GM12878 (cell line): ENCODE data around the gene ROR2. TPM values are rescaled to one million over a fixed set of nuclear protein-coding genes. Genes with fewer than 3 reads are reported as not detected.

ENCODE experiments used
- ATAC-seq: fragments of 200-7000 bp; cut with Tn5 transposase; 3 replicates; pipeline ENCODE4 v1.9.1; 2020; ENCODE audit warnings: mild to moderate bottlenecking, moderate library complexity
- BruUV-seq: library from RNA; stranded (reverse); fragments of 400-500 nt; replicated peaks from 2 replicates; lab custom pipeline; 2021; lab: Mats Ljungman, UMichigan
- CTCF ChIA-PET: fragments of 300-600 bp; sonication (Branson Sonifier 250); formaldehyde crosslinking; extraction: SDS; loops from one replicate; lab custom pipeline; 2021; ENCODE audit warnings: inconsistent platforms; lab: Yijun Ruan, JAX
- POLR2A ChIA-PET: fragments of 350-600 bp; formaldehyde crosslinking; extraction: SDS; loops from one replicate; lab custom pipeline; 2021; ENCODE audit warnings: inconsistent platforms; lab: Charles Lee
- RAD21 ChIA-PET: fragments of 300-600 bp; sonication (Branson Sonifier 250); formaldehyde crosslinking; loops from one replicate; lab custom pipeline; 2023; ENCODE audit warnings: antibody characterized with exemption; ENCODE audit not compliant: unreplicated experiment; lab: Charles Lee
- SMC1A ChIA-PET: fragments of 300-600 bp; sonication (Branson Sonifier 250); formaldehyde crosslinking; loops from one replicate; lab custom pipeline; 2023; ENCODE audit not compliant: unreplicated experiment, uncharacterized antibody; lab: Charles Lee
- DNase-seq: peaks from one replicate; pipeline ENCODE4 v3.0.0-alpha.2; 2011; ENCODE audit warnings: low read depth, low spot score
- FAIRE-seq: peaks from 3 replicates; lab custom pipeline; 2011; peaks lifted over from hg19 to GRCh38; lab: Jason Lieb, UNC
- H2AFZ ChIP-seq: 2 replicates; pipeline ENCODE4 v1.6.0; 2011; ENCODE audit warnings: low read depth, low read length, control low read depth; ENCODE audit not compliant: control insufficient read depth
- H3K27ac ChIP-seq: 2 replicates; pipeline ENCODE4 v1.5.1; 2011; ENCODE audit warnings: control low read depth; ENCODE audit not compliant: control insufficient read depth, insufficient read depth
- H3K27me3 ChIP-seq, 2 experiments: replicated peaks in 1 of 2; 2 replicates each; pipeline versions ENCODE4 v1.6.0 to v1.6.1; 2011; ENCODE audit warnings: low read length in 1 of 2; ENCODE audit not compliant: control insufficient read depth in 2 of 2, insufficient read depth in 2 of 2
- H3K36me3 ChIP-seq, 2 experiments: 2 replicates each; pipeline ENCODE4 v1.5.1; 2011; ENCODE audit warnings: low read length in 1 of 2; ENCODE audit not compliant: control insufficient read depth in 2 of 2, insufficient read depth in 2 of 2
- H3K4me1 ChIP-seq: 2 replicates; pipeline ENCODE4 v1.6.1; 2011; ENCODE audit warnings: mild to moderate bottlenecking, low read length, moderate library complexity, mixed read lengths; ENCODE audit not compliant: control insufficient read depth, insufficient read depth
- H3K4me2 ChIP-seq: 2 replicates; pipeline ENCODE4 v1.6.0; 2011; ENCODE audit warnings: control low read depth; ENCODE audit not compliant: control insufficient read depth, insufficient read depth
- H3K4me3 ChIP-seq: fragments of 200-600 bp; sonication (generic); 2 replicates; pipeline ENCODE4 v1.5.1; 2016
- H3K79me2 ChIP-seq: 2 replicates; pipeline ENCODE4 v1.6.0; 2011; ENCODE audit warnings: low read length; ENCODE audit not compliant: control insufficient read depth, insufficient read depth
- H3K9ac ChIP-seq: 2 replicates; pipeline ENCODE4 v1.8.0; 2011; ENCODE audit warnings: low read length, control low read depth, mixed read lengths; ENCODE audit not compliant: control insufficient read depth, insufficient read depth
- H3K9me3 ChIP-seq: replicated peaks from 3 replicates; pipeline ENCODE4 v1.5.1; 2011; ENCODE audit warnings: mild to moderate bottlenecking, low read length; ENCODE audit not compliant: control insufficient read depth, insufficient read depth
- H4K20me1 ChIP-seq: 2 replicates; pipeline ENCODE4 v1.6.0; 2011; ENCODE audit not compliant: control insufficient read depth, insufficient read depth
- BCL11A ChIP-seq: IDR thresholded peaks from 2 replicates; pipeline ENCODE4 v1.6.1; 2011; ENCODE audit warnings: low read depth, low read length
- CHD1 ChIP-seq: IDR thresholded peaks from 2 replicates; pipeline ENCODE4 v1.6.1; 2012; ENCODE audit warnings: low read depth, low read length, improper control_type of control experiment
- CREB1 ChIP-seq: IDR thresholded peaks from 2 replicates; pipeline ENCODE4 v1.6.1; 2012; ENCODE audit warnings: low read depth, mild to moderate bottlenecking, inconsistent platforms
- ELK1 ChIP-seq: IDR thresholded peaks from 2 replicates; pipeline ENCODE4 v1.6.1; 2012; ENCODE audit warnings: low read depth, low read length, improper control_type of control experiment
- HCFC1 ChIP-seq: fragments of 150-350 bp; IDR thresholded peaks from 2 replicates; pipeline ENCODE4 v1.6.1; 2014; ENCODE audit warnings: low read length
- POLR2AphosphoS2 ChIP-seq: IDR thresholded peaks from 2 replicates; pipeline ENCODE4 v1.6.1; 2011; ENCODE audit warnings: low read depth, mild to moderate bottlenecking, low read length, improper control_type of control experiment, moderate library complexity
- POU2F2 ChIP-seq: IDR thresholded peaks from 3 replicates; pipeline ENCODE4 v1.6.1; 2011; ENCODE audit warnings: low read depth, mild to moderate bottlenecking, low read length, borderline replicate concordance
- YBX1 ChIP-seq: fragments of 450-650 bp; IDR thresholded peaks from 2 replicates; pipeline ENCODE4 v1.6.1; 2016; ENCODE audit warnings: antibody characterized with exemption
- ZNF217 ChIP-seq: fragments of 450-650 bp; IDR thresholded peaks from 2 replicates; pipeline ENCODE4 v1.6.1; 2017; ENCODE audit warnings: antibody characterized with exemption, mild to moderate bottlenecking
- ZNF687 ChIP-seq: fragments of 450-650 bp; IDR thresholded peaks from 2 replicates; pipeline ENCODE4 v1.6.1; 2017; ENCODE audit warnings: mild to moderate bottlenecking, moderate library complexity
- WGBS: methylation state at CpG from one replicate; pipeline ENCODE4 v1.1.6; 2016; ENCODE audit warnings: low lambda C conversion rate; ENCODE audit not compliant: insufficient replicate concordance, insufficient coverage; ENCODE audit errors: missing lambda C conversion rate; 5-methylcytosine and 5-hydroxymethylcytosine counted together
- in situ Hi-C: fragments of 300-500 bp; cut with MboI; formaldehyde crosslinking; loops from 9 replicates; pipeline ENCODE4 v1.14.3; 2018; ENCODE audit warnings: mixed read lengths
- intact Hi-C: fragments of 100-400 bp; cut with micrococcal nuclease; formaldehyde crosslinking; loops from one replicate; pipeline ENCODE4 v1.14.2; 2022; ENCODE audit not compliant: unreplicated experiment
- polyA plus RNA-seq, 11 experiments: library from polyadenylated mRNA; depleted of rRNA in 4 of 11; unstranded in 6 of 11; stranded (reverse) in 5 of 11; fragments of >200 nt; fragmentation: Nextera tagmentation in 4 of 11; fragmentation: Illumina TruSeq in 1 of 11; extraction: Ambion mirVana in 4 of 11; extraction: Trizol in 1 of 11; gene quantifications; 1 replicate in 1 of 11; 2 replicates in 10 of 11; pipeline versions ENCODE4 v1.2.1 to v1.2.3, GENCODE V29; 2011 to 2016; ENCODE audit warnings: inconsistent platforms in 2 of 11, missing spikeins in 2 of 11, low read depth in 1 of 11
- total RNA-seq, 4 experiments: library from RNA; depleted of rRNA in 3 of 4; stranded (reverse); fragments of >200 nt in 3 of 4; fragmentation: Illumina TruSeq in 1 of 4; extraction: Trizol in 1 of 4; gene quantifications; 2 replicates each; pipeline versions ENCODE4 v1.2.1 to v1.2.3, GENCODE V29; 2013 to 2021

ROR2 gene
- total and polyA plus RNA-seq, 10 of the 15 experiments (the other 5 are each of a cell fraction or from before 2014, with no cell fraction given) = 0.03 to 0.05 TPM; not detected in 8

- Histone ChIP-seq H3K9me3 (no peaks in the 10 kb centered on the region; the same call in 2 of the 3 replicates), H3K36me3 (no peaks in the 10 kb centered on the region), H4K20me1 (no peaks in the 10 kb centered on the region), H2AFZ (no peak overlapping the region), H3K9ac (no peak overlapping the region), H3K27ac (no peak overlapping the region), H3K4me2 (no peak overlapping the region), H3K4me3 (no peak overlapping the region), H3K27me3 (no peaks in the 10 kb centered on the region), H3K4me1 (peaks cover 11% of the 10 kb centered on the region), H3K79me2 (no peaks in the 10 kb centered on the region)
- no TSS peak for BruUV-seq
- CTCF ChIA-PET = no interaction called here
- RAD21 ChIA-PET = no interaction called here
- SMC1A ChIA-PET = interaction anchor here (0.6 kb wide), 1 partner anchor 129 kb away, joined by 4 read pairs; no protein-coding TSS in a partner anchor
- FAIRE-seq (no peak), DNase-seq (no peak), ATAC-seq (no peak)
- intact Hi-C loops = no loop called here
- WGBS = 0% methylated on average over 2 of the region's 2 CpGs
- in situ Hi-C loops = no loop called here
- POLR2A ChIA-PET = interaction anchor here (1.0 kb wide), 1 partner anchor 16 kb away, joined by 3 read pairs; no protein-coding TSS in a partner anchor
- TF ChIP-seq POLR2AphosphoS2 = no peak
- TF ChIP-seq CREB1 = no peak
- TF ChIP-seq ZNF217 = no peak
- TF ChIP-seq ELK1 = no peak
- no peak for TF ChIP-seq CHD1
- TF ChIP-seq ZNF687 = no peak
- TF ChIP-seq YBX1 = no peak
- no peak for TF ChIP-seq HCFC1
- TF ChIP-seq BCL11A = no peak
- TF ChIP-seq POU2F2 = no peak
Measured at GRCh38 chr9:91640428-91640827, 309.6 kb downstream of the ROR2 start.
